CD4-positive, CD25-positive, alpha-beta regulatory T cell (primary cell): Measurements from ENCODE around the gene RPS5. TPM values are rescaled to one million over a fixed set of nuclear protein-coding genes. Genes with fewer than 3 reads are reported as not detected.
A peak's percentile ranks its signal among the peaks of the same experiment; 100 is the strongest.

Experiments
- ATAC-seq, 2 donors: fragments of 150-1000 bp; cut with Tn5 transposase; one replicate each; pipeline ENCODE4 v1.10.0; 2021; ENCODE audit warnings: low read depth in 2 of 2, moderate number of reproducible peaks in 2 of 2, moderate library complexity in 1 of 2
- DNase-seq, 3 donors: peaks; one replicate each; pipeline versions ENCODE4 v3.0.0 to v3.0.0-alpha.2; 2012 to 2022; ENCODE audit warnings: mixed read lengths in 1 of 3
- H3K27ac ChIP-seq: one replicate; pipeline ENCODE4 v1.7.0; 2013; ENCODE audit warnings: mild to moderate bottlenecking, low read length; ENCODE audit not compliant: insufficient read depth, poor library complexity, severe bottlenecking
- H3K27me3 ChIP-seq: one replicate; pipeline ENCODE4 v1.7.0; 2013; ENCODE audit warnings: low read length; ENCODE audit not compliant: control insufficient read depth, insufficient read depth
- H3K36me3 ChIP-seq: one replicate; pipeline ENCODE4 v1.7.0; 2013; ENCODE audit warnings: mild to moderate bottlenecking, low read length, moderate library complexity; ENCODE audit not compliant: control insufficient read depth, insufficient read depth
- H3K4me1 ChIP-seq: 2 replicates; pipeline ENCODE4 v1.7.0; 2013; ENCODE audit warnings: mild to moderate bottlenecking, low read length; ENCODE audit not compliant: insufficient read depth, control insufficient read depth, poor library complexity, severe bottlenecking
- H3K4me3 ChIP-seq: one replicate; pipeline ENCODE4 v1.7.0; 2013; ENCODE audit warnings: low read depth, mild to moderate bottlenecking, low read length, moderate library complexity
- H3K9me3 ChIP-seq, 2 experiments: 1 replicate in 1 of 2; 2 replicates in 1 of 2; pipeline ENCODE4 v1.7.0; 2013; ENCODE audit warnings: low read length in 2 of 2, mild to moderate bottlenecking in 1 of 2, moderate library complexity in 1 of 2; ENCODE audit not compliant: control insufficient read depth in 2 of 2
- H3K27ac Mint-ChIP-seq, 3 donors: one replicate each; pipeline ENCODE4 v1.8.0; 2020 to 2022; ENCODE audit warnings: mild to moderate bottlenecking in 3 of 3, mixed read lengths in 3 of 3, moderate library complexity in 2 of 3
- H3K27me3 Mint-ChIP-seq: one replicate; pipeline ENCODE4 v1.8.0; 2022; ENCODE audit warnings: mild to moderate bottlenecking, mixed read lengths
- H3K36me3 Mint-ChIP-seq: one replicate; pipeline ENCODE4 v1.8.0; 2020; ENCODE audit warnings: mixed read lengths
- H3K4me1 Mint-ChIP-seq, 4 donors: one replicate each; pipeline ENCODE4 v1.8.0; 2020 to 2022; ENCODE audit warnings: mixed read lengths in 4 of 4, mild to moderate bottlenecking in 1 of 4
- H3K4me3 Mint-ChIP-seq, 4 donors: one replicate each; pipeline ENCODE4 v1.8.0; 2020 to 2022; ENCODE audit warnings: mild to moderate bottlenecking in 4 of 4, mixed read lengths in 4 of 4, moderate library complexity in 3 of 4
- H3K9me3 Mint-ChIP-seq, 7 donors: one replicate each; pipeline ENCODE4 v1.8.0; 2020 to 2022; ENCODE audit warnings: mixed read lengths in 7 of 7, mild to moderate bottlenecking in 3 of 7, moderate library complexity in 2 of 7
- polyA plus RNA-seq, 4 donors: library from polyadenylated mRNA; unstranded; fragments of 300-500 nt; fragmentation: Illumina TruSeq; gene quantifications; one replicate each; pipeline ENCODE4 v1.2.3, GENCODE V29; 2021
- total RNA-seq: library from RNA; stranded (reverse); gene quantifications from one replicate; pipeline ENCODE4 v1.2.3, GENCODE V29; 2022

The RPS5 gene
- total and polyA plus RNA-seq, 5 donors from 2014 or later: 747 to 1,786 (median 1,162) TPM

DNA sequence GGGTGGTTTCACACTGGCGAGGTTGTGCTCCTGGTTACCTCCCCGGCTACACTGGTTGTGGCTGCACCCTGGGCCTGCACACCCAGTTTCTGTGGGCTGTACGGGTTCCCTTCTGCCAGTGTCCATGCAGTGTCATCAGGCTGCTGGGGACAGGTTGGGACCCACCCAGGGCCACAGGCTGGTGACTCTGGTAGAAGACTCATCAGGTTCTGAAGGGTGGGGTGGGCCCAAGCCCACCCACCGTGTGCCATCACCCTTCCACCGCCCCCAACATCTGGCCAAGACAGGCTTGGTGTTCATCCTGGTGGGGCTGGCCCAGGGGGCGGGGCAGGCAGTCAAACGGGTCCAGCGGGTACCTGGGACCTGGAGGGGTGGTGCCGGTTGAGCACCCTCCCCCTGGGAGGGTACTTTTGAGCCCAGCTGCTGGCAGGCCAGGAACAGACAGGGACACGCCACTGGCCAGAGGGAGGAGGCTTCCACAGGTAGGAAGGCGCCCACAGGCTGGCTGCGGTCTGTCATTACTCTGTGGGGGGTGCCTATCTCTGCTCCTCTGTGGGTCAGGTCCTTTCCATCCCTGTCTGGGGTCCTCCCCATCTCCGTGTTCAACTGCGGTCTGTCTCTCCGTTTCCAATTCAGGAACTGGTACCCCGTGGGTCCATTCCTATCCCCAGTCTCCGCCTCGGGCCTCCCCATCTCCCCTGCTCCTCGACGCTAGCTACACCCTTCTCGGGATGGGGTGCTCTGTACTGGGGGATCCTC is 8.3 kb downstream of the RPS5 start, which contains the start of gene RNF225:
Gene RNF225, plus strand, starts transcription at position 437 of the 759 bp plus-strand sequence. CDS start 434 bp downstream, outside the sequence.
- Histone ChIP-seq H3K9me3 (no peaks in the 10 kb centered on the region), H3K4me3 (no peak within 1 kb of the TSS), H3K27ac (no peak within 1 kb of the TSS), H3K27me3 (no peaks in the 10 kb centered on the region), H3K36me3 (peaks cover 36% of the 10 kb centered on the region), H3K4me1 (peaks cover under 1% of the 10 kb centered on the region)
- Mint-ChIP-seq H3K4me1 (peaks cover 0 to 25% (median 7%) of the 10 kb centered on the region in 4 donors), H3K9me3 (no peaks in the 10 kb centered on the region), H3K36me3 (peaks cover 20% of the 10 kb centered on the region), H3K27me3 (peaks cover 13% of the 10 kb centered on the region), H3K27ac (no peak within 1 kb of the TSS), H3K4me3 (peak within 1 kb of the TSS in 2 of 4 donors; percentile 47 to 61)
- no peak for ATAC-seq
- DNase-seq: no peak

DNA sequence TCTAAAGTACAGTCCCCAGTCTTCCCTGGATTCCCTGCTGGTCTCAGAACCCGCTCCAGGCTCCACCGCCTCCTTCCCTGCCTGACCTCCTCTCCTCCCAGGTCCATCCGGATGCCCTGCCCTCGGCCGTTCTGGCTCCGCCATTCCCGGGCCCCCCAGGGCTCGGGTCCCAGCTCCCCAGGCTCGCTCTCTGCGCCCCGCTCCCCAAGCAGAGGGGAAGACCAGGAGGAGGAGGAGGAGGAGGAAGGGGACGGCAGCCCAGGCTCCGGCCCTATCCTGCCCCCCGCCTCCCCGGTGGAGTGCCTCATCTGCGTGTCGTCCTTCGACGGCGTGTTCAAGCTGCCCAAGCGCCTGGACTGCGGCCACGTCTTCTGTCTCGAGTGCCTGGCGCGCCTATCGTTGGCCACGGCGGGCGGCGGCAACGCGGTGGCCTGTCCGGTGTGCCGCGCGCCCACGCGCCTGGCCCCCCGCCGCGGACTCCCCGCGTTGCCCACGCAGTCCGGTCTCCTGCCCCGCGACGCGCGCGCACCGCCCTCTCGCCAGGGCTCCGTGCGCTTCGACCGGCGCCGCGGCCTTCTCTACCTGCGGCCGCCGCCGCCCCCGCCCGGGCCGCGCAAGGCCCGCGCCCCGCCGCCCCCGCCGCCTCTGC is 9.0 kb downstream of the RPS5 start:
- Mint-ChIP-seq H3K9me3 (no peaks in the 10 kb centered on the region), H3K27me3 (peaks cover 15% of the 10 kb centered on the region), H3K4me3 (peak overlapping the region in 1 of 4 donors; percentile 47), H3K4me1 (peaks cover 0 to 23% (median 5%) of the 10 kb centered on the region in 4 donors), H3K27ac (no peak overlapping the region), H3K36me3 (peaks cover 15% of the 10 kb centered on the region)
- Histone ChIP-seq H3K36me3 (peaks cover 31% of the 10 kb centered on the region), H3K4me3 (no peak overlapping the region), H3K4me1 (peaks cover 7% of the 10 kb centered on the region), H3K9me3 (no peaks in the 10 kb centered on the region), H3K27me3 (no peaks in the 10 kb centered on the region), H3K27ac (no peak overlapping the region)
- DNase-seq (no peak), ATAC-seq (no peak)

DNA sequence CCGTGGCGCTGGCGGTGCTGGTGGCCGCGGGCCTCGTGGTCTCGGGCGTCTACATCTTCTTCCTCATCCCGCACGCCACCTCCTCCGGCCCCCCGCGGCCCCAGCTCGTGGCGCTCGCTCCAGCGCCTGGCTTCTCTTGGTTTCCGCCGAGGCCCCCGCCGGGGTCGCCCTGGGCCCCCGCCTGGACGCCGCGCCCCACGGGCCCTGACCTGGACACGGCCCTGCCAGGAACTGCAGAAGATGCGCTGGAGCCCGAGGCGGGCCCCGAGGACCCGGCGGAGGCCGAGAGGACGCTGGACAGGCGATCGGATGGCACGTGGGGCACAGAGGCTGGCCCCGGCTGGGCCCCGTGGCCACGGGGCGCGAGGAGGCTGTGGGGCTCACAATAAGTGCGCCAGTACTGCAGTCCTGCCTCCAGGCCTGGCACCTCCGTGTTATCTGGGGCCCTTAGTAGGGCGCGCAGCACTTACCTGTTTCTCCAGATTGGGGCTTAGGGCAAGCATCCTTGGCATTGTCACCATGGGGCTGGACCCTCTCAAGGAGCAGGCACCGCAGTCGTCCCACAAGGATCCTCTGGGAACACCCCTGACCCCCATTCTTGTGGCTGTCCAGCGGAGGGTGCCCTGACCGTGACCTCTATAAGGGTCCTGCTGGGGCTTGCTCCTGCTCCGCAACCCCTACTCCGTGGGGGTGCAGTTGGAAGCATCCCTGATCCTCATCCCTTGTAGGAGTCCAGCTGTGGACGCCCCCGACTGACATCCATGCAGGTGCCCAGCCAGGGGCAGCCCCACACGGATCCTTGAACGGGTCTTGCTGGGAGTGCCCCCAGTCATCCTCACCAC is 9.8 kb downstream of the RPS5 start:
- Mint-ChIP-seq H3K4me3 (no peak overlapping the region), H3K9me3 (no peaks in the 10 kb centered on the region), H3K4me1 (peaks cover 0 to 24% (median 9%) of the 10 kb centered on the region in 4 donors), H3K36me3 (peaks cover 15% of the 10 kb centered on the region), H3K27me3 (peaks cover 17% of the 10 kb centered on the region), H3K27ac (no peak overlapping the region)
- no peaks in the 10 kb centered on the region for H3K27me3 ChIP-seq
- no peak overlapping the region for H3K4me3 ChIP-seq
- peaks cover 29% of the 10 kb centered on the region for H3K36me3 ChIP-seq
- no peaks in the 10 kb centered on the region for H3K9me3 ChIP-seq
- peaks cover 12% of the 10 kb centered on the region for H3K4me1 ChIP-seq
- DNase-seq (no peak), ATAC-seq (no peak)
- no peak overlapping the region for H3K27ac ChIP-seq

DNA sequence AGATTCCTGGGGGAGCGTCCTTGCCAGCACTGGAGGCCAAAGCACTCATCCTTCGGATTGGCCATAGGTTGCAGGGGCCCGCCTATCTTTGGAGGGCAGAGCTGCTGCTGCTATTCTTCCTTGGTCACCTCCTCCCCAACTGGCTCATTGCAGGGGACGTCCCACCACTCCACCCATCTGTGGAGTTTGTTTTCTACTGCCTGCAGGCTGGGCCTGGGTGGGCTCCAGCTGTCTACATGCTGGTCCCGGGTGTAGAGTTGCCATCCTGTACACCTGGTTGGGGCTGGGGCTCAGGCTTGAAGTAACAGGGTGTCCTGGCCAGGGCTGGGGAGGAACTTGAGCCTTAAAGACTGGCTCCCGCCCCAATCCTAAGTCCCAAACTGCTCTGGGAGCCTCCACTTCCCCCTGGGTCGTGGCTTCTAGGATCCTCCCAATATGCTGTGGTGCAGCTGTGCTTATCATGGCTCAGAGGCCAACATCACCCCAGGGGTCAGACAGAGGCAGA is 10.5 kb downstream of the RPS5 start:
- ATAC-seq (no peak), DNase-seq (no peak)
- Histone ChIP-seq H3K27me3 (no peaks in the 10 kb centered on the region), H3K36me3 (peaks cover 25% of the 10 kb centered on the region), H3K4me1 (peaks cover 16% of the 10 kb centered on the region), H3K4me3 (no peak overlapping the region), H3K27ac (no peak overlapping the region), H3K9me3 (no peaks in the 10 kb centered on the region)
- Mint-ChIP-seq H3K4me1 (peaks cover 0 to 24% (median 9%) of the 10 kb centered on the region in 4 donors), H3K27ac (no peak overlapping the region), H3K27me3 (peaks cover 17% of the 10 kb centered on the region), H3K36me3 (peaks cover 15% of the 10 kb centered on the region), H3K4me3 (peak overlapping the region in 2 of 4 donors; percentile 12 to 65), H3K9me3 (no peaks in the 10 kb centered on the region)

DNA sequence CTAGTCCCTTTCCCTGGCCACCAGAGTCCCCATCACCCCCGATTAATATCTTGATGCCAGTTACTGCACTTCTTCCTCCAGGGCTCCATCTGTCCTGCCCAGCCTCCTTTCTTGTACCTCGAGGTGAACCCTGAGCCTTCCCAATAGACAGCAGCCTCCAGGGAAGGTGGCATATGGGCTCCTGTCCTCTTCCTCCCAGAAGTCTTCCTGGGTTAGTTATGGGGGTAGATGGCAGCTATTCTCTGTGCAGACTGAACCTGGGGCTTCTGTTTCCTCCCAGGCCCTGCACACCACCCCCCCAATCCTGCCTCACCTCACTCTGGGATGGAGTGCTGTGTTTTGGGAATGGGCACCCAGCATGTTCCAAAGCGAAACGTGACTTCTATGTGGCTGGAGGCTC is 11.0 kb downstream of the RPS5 start:
- H3K27ac ChIP-seq: no peak overlapping the region
- H3K9me3 ChIP-seq: no peaks in the 10 kb centered on the region
- no peak for ATAC-seq
- no peak for DNase-seq
- H3K4me1 ChIP-seq: peaks cover 16% of the 10 kb centered on the region
- Mint-ChIP-seq H3K9me3 (no peaks in the 10 kb centered on the region), H3K36me3 (peaks cover 15% of the 10 kb centered on the region), H3K4me1 (peaks cover 0 to 24% (median 9%) of the 10 kb centered on the region in 4 donors), H3K4me3 (peak overlapping the region in 2 of 4 donors; percentile 12 to 65), H3K27me3 (peaks cover 17% of the 10 kb centered on the region), H3K27ac (no peak overlapping the region)
- no peak overlapping the region for H3K4me3 ChIP-seq
- H3K36me3 ChIP-seq: peaks cover 20% of the 10 kb centered on the region
- H3K27me3 ChIP-seq: no peaks in the 10 kb centered on the region

DNA sequence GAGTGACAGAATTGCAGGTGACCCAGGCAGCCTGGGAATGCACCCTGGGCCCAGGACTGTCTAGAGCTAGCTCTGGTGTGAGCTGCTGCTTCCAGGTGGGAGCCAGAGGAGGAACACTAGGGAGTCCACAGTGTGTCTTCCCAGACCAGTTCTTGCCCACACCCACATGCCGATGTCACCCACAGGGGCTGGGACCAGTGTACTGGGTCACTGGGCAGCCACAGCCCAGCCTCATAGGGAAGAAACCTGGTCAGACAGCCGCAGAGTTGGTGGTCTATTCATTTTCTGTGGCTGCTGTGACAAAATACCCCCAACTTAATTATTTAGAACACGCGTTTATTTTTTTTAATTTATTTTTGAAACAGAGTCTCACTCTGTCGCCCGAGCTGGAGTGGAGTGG is 11.5 kb downstream of the RPS5 start:
- no peak overlapping the region for H3K27ac ChIP-seq
- ATAC-seq (no peak), DNase-seq (no peak)
- Mint-ChIP-seq H3K4me3 (peak overlapping the region in 1 of 4 donors; percentile 12), H3K4me1 (peaks cover 0 to 24% (median 9%) of the 10 kb centered on the region in 4 donors), H3K27me3 (peaks cover 17% of the 10 kb centered on the region), H3K9me3 (no peaks in the 10 kb centered on the region), H3K36me3 (peaks cover 12% of the 10 kb centered on the region), H3K27ac (no peak overlapping the region)
- no peaks in the 10 kb centered on the region for H3K9me3 ChIP-seq
- H3K36me3 ChIP-seq: peaks cover 15% of the 10 kb centered on the region
- H3K4me1 ChIP-seq: peaks cover 16% of the 10 kb centered on the region
- H3K4me3 ChIP-seq: no peak overlapping the region
- no peaks in the 10 kb centered on the region for H3K27me3 ChIP-seq

DNA sequence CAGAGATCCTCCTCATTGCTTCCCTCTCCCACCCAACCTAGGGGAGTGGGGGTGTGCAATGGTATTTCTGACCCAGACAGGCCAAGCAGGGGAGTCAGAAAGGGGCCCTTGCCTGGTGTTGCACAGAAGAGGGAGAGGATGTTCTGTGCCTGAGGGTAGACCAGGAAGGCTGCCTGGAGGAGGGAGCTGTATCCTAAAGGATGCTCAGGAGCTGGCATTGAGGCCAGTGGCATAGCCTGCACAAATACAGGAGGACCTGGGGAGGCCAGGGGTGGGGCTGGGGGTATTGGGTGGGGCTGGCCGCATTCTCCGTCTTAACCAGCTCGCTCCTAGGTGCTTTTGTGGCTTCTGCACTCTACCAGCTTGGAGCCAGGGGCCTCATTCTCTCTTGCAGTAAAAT is 12.8 kb downstream of the RPS5 start:
- H3K27ac Mint-ChIP-seq: no peak overlapping the region

More for the DNA sequence above, 12.8 kb downstream of the RPS5 start:
- ATAC-seq: no peak
- Histone ChIP-seq H3K4me1 (peaks cover 16% of the 10 kb centered on the region), H3K4me3 (no peak overlapping the region), H3K27ac (no peak overlapping the region), H3K27me3 (no peaks in the 10 kb centered on the region), H3K9me3 (no peaks in the 10 kb centered on the region), H3K36me3 (peaks cover 3% of the 10 kb centered on the region)
- Mint-ChIP-seq H3K27me3 (peaks cover 9% of the 10 kb centered on the region), H3K36me3 (peaks cover 2% of the 10 kb centered on the region), H3K4me1 (peaks cover 0 to 17% (median 8%) of the 10 kb centered on the region in 4 donors), H3K9me3 (no peaks in the 10 kb centered on the region), H3K4me3 (peak overlapping the region in 3 of 4 donors; percentile 15 to 94 (median 74))
- DNase-seq: no peak
